ENCODE measurements around the gene GAREM1.

The GAREM1 gene

DNA sequence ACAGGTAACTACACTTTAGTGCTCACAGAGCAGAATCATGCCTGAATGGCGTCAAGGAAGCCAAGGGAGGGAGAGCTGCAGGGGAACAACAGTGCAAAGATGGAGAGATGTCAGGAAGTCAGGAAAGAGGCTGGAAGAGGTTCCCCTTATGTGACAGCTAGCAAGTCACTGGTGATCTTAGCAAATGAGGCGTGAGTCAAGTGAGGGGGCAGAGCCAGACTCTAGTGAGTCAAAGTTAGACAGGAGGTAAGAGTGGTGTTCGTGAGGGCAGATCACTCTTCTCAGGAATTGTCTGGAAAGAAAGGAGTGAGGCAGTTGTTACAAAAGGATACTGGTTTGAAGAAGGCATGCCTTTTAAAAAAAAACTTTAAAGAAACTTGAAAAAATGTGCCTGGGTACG lies 193.8 kb downstream of the GAREM1 start:
- Histone ChIP-seq H3K27ac (ENCODE audit: low read depth, low read length, severe bottlenecking) (no peak overlapping the region), H3K9me3 (ENCODE audit: control insufficient read depth, low read length) (no peaks in the 10 kb centered on the region), H3K4me3 (ENCODE audit: extremely low read depth, insufficient read depth, low read length, poor library complexity, severe bottlenecking) (no peak overlapping the region), H3K4me1 (ENCODE audit: control insufficient read depth, insufficient read depth, low read length, poor library complexity, severe bottlenecking) (no peaks in the 10 kb centered on the region), H3K36me3 (ENCODE audit: control insufficient read depth, insufficient read depth, low read length) (no peaks in the 10 kb centered on the region)
- 88 to 93% methylated on average over 4 of the region's 4 CpGs for WGBS, 2 experiments (ENCODE audit: insufficient coverage in 2 of 2)

DNA sequence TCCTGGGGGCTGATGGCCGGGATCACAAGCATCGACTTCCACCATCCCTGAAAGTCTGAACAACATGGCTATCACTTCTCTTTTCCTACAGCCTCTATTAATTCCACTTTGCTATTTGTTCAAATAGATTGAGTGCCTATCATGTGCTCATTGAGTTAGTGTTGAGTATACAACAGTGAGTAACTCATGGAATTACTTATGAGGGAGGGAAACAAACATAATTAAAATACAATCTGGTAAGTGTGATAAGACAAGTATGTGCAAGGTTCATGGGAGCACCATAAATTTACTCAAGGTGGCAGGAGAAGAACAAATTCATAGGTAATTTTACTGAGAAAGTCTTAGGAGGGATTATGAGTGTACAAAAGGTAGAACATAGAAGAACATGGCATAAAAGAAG lies 194.4 kb downstream of the GAREM1 start:
- Histone ChIP-seq H3K27ac (ENCODE audit: low read depth, low read length, severe bottlenecking) (no peak overlapping the region), H3K4me1 (ENCODE audit: control insufficient read depth, insufficient read depth, low read length, poor library complexity, severe bottlenecking) (no peaks in the 10 kb centered on the region), H3K36me3 (ENCODE audit: control insufficient read depth, insufficient read depth, low read length) (no peaks in the 10 kb centered on the region), H3K9me3 (ENCODE audit: control insufficient read depth, low read length) (no peaks in the 10 kb centered on the region), H3K4me3 (ENCODE audit: extremely low read depth, insufficient read depth, low read length, poor library complexity, severe bottlenecking) (no peak overlapping the region)
- 100% methylated on average over 2 of the region's 2 CpGs; no CpG with 5 or more reads in 1 of the 2 experiments for WGBS, 2 experiments (ENCODE audit: insufficient coverage in 2 of 2)

GRCh38 chr18:32275221-32275620 lies 195.5 kb downstream of the GAREM1 start:
- 95 to 98% methylated on average over 5 to 6 of the region's 8 CpGs for WGBS, 2 experiments (ENCODE audit: insufficient coverage in 2 of 2)
- Histone ChIP-seq H3K36me3 (ENCODE audit: control insufficient read depth, insufficient read depth, low read length) (no peaks in the 10 kb centered on the region), H3K9me3 (ENCODE audit: control insufficient read depth, low read length) (no peaks in the 10 kb centered on the region), H3K4me1 (ENCODE audit: control insufficient read depth, insufficient read depth, low read length, poor library complexity, severe bottlenecking) (no peaks in the 10 kb centered on the region), H3K4me3 (ENCODE audit: extremely low read depth, insufficient read depth, low read length, poor library complexity, severe bottlenecking) (no peak overlapping the region), H3K27ac (ENCODE audit: low read depth, low read length, severe bottlenecking) (no peak overlapping the region)

DNA sequence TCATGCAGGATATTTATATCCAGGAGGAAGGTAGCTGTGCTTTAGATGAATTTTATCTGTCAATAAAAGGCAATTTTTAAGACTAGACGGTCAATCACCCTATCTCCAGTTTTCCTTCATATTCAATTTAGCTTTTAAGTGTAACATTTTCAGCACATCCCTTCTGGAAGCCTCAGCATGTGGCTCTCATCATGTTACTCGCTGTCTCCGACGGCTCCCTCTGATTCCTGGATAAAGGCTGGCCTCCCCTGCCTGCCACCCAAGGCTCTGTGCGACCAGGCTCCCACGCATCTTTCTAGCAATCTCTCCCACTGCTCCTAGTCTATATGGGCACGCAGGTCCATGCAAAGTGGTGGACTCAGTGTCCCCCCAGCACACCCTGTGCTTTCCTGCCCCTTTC lies 196.4 kb downstream of the GAREM1 start:
- no peaks in the 10 kb centered on the region for H3K4me1 ChIP-seq (ENCODE audit: control insufficient read depth, insufficient read depth, low read length, poor library complexity, severe bottlenecking)
- no peak overlapping the region for H3K27ac ChIP-seq (ENCODE audit: low read depth, low read length, severe bottlenecking)
- H3K4me3 ChIP-seq (ENCODE audit: extremely low read depth, insufficient read depth, low read length, poor library complexity, severe bottlenecking): no peak overlapping the region
- H3K36me3 ChIP-seq (ENCODE audit: control insufficient read depth, insufficient read depth, low read length): peaks cover under 1% of the 10 kb centered on the region
- 86 to 95% methylated on average over 7 of the region's 7 CpGs for WGBS, 2 experiments (ENCODE audit: insufficient coverage in 2 of 2)
- H3K9me3 ChIP-seq (ENCODE audit: control insufficient read depth, low read length): no peaks in the 10 kb centered on the region

GRCh38 chr18:32271672-32272208 lies 198.9 kb downstream of the GAREM1 start:
- Histone ChIP-seq H3K4me3 (ENCODE audit: extremely low read depth, insufficient read depth, low read length, poor library complexity, severe bottlenecking) (no peak overlapping the region), H3K36me3 (ENCODE audit: control insufficient read depth, insufficient read depth, low read length) (peaks cover 17% of the 10 kb centered on the region), H3K9me3 (ENCODE audit: control insufficient read depth, low read length) (no peaks in the 10 kb centered on the region), H3K27ac (ENCODE audit: low read depth, low read length, severe bottlenecking) (no peak overlapping the region), H3K4me1 (ENCODE audit: control insufficient read depth, insufficient read depth, low read length, poor library complexity, severe bottlenecking) (no peaks in the 10 kb centered on the region)
- WGBS, 2 experiments (ENCODE audit: insufficient coverage in 2 of 2): 35 to 44% methylated on average over 2 of the region's 5 CpGs

- H3K9me3 ChIP-seq (ENCODE audit: control insufficient read depth, low read length): no peaks in the 10 kb centered on the region
- H3K36me3 ChIP-seq (ENCODE audit: control insufficient read depth, insufficient read depth, low read length): peaks cover 17% of the 10 kb centered on the region
- H3K27ac ChIP-seq (ENCODE audit: low read depth, low read length, severe bottlenecking): no peak overlapping the region
- WGBS, 2 experiments (ENCODE audit: insufficient coverage in 2 of 2): 93 to 94% methylated on average over 5 to 8 of the region's 8 CpGs
- no peak overlapping the region for H3K4me3 ChIP-seq (ENCODE audit: extremely low read depth, insufficient read depth, low read length, poor library complexity, severe bottlenecking)
- no peaks in the 10 kb centered on the region for H3K4me1 ChIP-seq (ENCODE audit: control insufficient read depth, insufficient read depth, low read length, poor library complexity, severe bottlenecking)
Observed at GRCh38 chr18:32270341-32270740, 200.3 kb downstream of the GAREM1 start.

DNA sequence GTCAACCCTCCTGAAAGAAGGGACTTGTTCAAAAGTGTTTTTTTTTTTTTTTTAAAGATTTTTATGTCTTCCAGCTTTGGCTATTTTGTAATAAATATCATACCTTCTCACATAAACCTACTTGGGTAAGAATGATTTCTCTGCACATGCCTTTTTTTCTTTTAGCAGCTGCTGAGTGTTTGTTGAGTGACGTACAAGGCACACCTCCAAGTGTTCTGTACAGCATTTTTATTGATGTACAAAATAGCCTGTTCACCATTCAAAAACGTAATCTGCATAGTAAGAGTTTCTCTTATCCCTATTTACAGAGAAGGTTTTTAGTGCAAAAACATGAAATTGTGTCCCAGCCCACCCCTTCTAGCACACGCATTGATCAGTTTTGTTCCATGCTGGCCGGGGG lies 203.2 kb downstream of the GAREM1 start:
- Histone ChIP-seq H3K4me1 (ENCODE audit: control insufficient read depth, insufficient read depth, low read length, poor library complexity, severe bottlenecking) (no peaks in the 10 kb centered on the region), H3K36me3 (ENCODE audit: control insufficient read depth, insufficient read depth, low read length) (peaks cover 17% of the 10 kb centered on the region), H3K27ac (ENCODE audit: low read depth, low read length, severe bottlenecking) (no peak overlapping the region), H3K4me3 (ENCODE audit: extremely low read depth, insufficient read depth, low read length, poor library complexity, severe bottlenecking) (no peak overlapping the region), H3K9me3 (ENCODE audit: control insufficient read depth, low read length) (no peaks in the 10 kb centered on the region)
- 100% methylated on average over 1 to 3 of the region's 4 CpGs for WGBS, 2 experiments (ENCODE audit: insufficient coverage in 2 of 2)

DNA sequence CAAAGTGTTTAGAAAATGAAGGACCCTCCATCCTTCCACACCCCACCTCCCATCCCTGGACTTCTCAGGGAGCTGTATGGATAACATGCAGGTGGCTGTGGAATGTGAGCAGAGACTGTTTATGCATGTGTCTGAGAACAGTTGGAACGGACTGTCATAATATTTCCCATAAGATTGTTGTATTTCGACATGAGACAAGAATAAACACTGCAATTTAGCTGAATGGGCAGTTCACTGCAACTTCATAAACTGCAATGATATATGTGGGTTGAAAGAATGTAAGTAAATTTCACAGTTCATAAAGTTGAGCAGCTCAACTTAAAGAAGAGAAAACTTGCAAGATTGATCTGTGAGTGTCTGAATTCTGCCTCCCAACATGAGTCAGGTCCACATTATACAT lies 206.3 kb downstream of the GAREM1 start:
- no peaks in the 10 kb centered on the region for H3K4me1 ChIP-seq (ENCODE audit: control insufficient read depth, insufficient read depth, low read length, poor library complexity, severe bottlenecking)
- H3K9me3 ChIP-seq (ENCODE audit: control insufficient read depth, low read length): no peaks in the 10 kb centered on the region
- no peak overlapping the region for H3K4me3 ChIP-seq (ENCODE audit: extremely low read depth, insufficient read depth, low read length, poor library complexity, severe bottlenecking)
- 87 to 100% methylated on average over 2 of the region's 2 CpGs for WGBS, 2 experiments (ENCODE audit: insufficient coverage in 2 of 2)
- no peak overlapping the region for H3K27ac ChIP-seq (ENCODE audit: low read depth, low read length, severe bottlenecking)
- peaks cover 17% of the 10 kb centered on the region for H3K36me3 ChIP-seq (ENCODE audit: control insufficient read depth, insufficient read depth, low read length)

DNA sequence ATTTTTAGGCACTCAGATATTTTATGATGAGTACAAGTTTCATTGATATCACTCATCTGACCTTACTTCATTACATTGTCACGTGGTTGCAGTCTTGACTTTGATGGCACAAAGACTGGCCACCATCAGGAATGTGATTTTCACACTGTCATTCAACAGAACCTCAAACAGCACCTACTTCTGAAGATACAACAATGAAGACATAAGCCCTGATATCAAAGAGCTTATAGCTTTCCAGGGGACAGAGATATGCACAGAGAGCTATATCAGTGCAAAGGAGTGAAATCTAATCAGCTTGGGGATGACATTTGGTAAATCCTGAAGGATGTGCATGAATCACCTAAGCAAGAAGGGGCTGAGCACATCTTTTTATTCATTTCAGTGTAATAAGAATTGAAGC lies 208.6 kb downstream of the GAREM1 start:
- H3K4me3 ChIP-seq (ENCODE audit: extremely low read depth, insufficient read depth, low read length, poor library complexity, severe bottlenecking): no peak overlapping the region
- no peaks in the 10 kb centered on the region for H3K36me3 ChIP-seq (ENCODE audit: control insufficient read depth, insufficient read depth, low read length)
- 83 to 100% methylated on average over 1 of the region's 1 CpG for WGBS, 2 experiments (ENCODE audit: insufficient coverage in 2 of 2)
- H3K27ac ChIP-seq (ENCODE audit: low read depth, low read length, severe bottlenecking): no peak overlapping the region
- H3K9me3 ChIP-seq (ENCODE audit: control insufficient read depth, low read length): no peaks in the 10 kb centered on the region
- no peaks in the 10 kb centered on the region for H3K4me1 ChIP-seq (ENCODE audit: control insufficient read depth, insufficient read depth, low read length, poor library complexity, severe bottlenecking)

DNA sequence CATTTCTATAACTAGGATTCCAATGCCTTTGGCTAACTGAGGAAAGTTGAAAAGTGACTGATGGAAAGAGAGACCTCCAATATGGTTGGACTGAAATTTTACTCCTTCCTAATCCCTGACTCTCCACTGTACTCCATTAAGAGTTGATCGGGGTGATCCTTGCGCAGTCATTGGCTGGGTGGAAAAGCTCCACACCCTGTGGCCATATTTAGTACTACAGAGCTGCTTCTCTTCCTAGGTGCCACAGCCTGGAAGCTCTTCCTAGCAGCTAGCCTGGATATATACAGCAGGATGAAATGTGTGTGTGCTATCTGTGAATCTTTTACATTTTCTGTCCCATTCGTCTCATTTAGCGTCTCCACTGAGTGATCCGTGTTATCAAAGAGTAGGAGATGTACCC lies 209.7 kb downstream of the GAREM1 start:
- Histone ChIP-seq H3K27ac (ENCODE audit: low read depth, low read length, severe bottlenecking) (no peak overlapping the region), H3K4me1 (ENCODE audit: control insufficient read depth, insufficient read depth, low read length, poor library complexity, severe bottlenecking) (no peaks in the 10 kb centered on the region), H3K9me3 (ENCODE audit: control insufficient read depth, low read length) (no peaks in the 10 kb centered on the region), H3K36me3 (ENCODE audit: control insufficient read depth, insufficient read depth, low read length) (no peaks in the 10 kb centered on the region), H3K4me3 (ENCODE audit: extremely low read depth, insufficient read depth, low read length, poor library complexity, severe bottlenecking) (no peak overlapping the region)
- WGBS, 2 experiments (ENCODE audit: insufficient coverage in 2 of 2): 100% methylated on average over 1 to 4 of the region's 5 CpGs

DNA sequence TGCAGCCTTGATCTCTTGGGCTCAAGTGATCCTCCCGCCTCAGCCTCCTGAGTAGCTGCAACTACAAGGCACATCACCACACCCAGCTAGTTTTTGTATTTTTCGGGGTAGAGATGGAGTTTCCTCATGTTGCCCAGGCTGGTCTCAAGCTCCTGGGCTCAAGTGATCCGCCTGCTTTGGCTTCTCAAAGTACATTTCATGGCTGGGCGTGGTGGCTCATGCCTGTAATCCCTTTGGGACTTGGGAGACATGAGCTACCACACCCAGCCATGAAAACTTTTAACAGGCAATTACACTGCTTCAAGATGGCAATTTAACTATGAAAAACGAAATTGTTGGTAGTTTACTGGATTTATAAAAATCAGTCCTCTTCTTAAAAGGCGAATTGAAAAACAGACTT lies 211.1 kb downstream of the GAREM1 start:
- H3K4me1 ChIP-seq (ENCODE audit: control insufficient read depth, insufficient read depth, low read length, poor library complexity, severe bottlenecking): no peaks in the 10 kb centered on the region
- no peaks in the 10 kb centered on the region for H3K9me3 ChIP-seq (ENCODE audit: control insufficient read depth, low read length)
- H3K27ac ChIP-seq (ENCODE audit: low read depth, low read length, severe bottlenecking): no peak overlapping the region
- H3K4me3 ChIP-seq (ENCODE audit: extremely low read depth, insufficient read depth, low read length, poor library complexity, severe bottlenecking): no peak overlapping the region
- no peaks in the 10 kb centered on the region for H3K36me3 ChIP-seq (ENCODE audit: control insufficient read depth, insufficient read depth, low read length)
- WGBS, 2 experiments (ENCODE audit: insufficient coverage in 2 of 2): 74 to 87% methylated on average over 3 to 4 of the region's 6 CpGs

All from mesodermal cell (in vitro differentiated cells).